ENCODE measurements around the gene EXOC3L2.

Gene EXOC3L2

GRCh38 chr19:45265375-45265774, 20.2 kb upstream of the EXOC3L2 start:
- H3K36me3 ChIP-seq (ENCODE audit: control insufficient read depth, insufficient read depth, low read length), result peaks cover 2% of the 10 kb centered on the region
- no peak for DNase-seq (ENCODE audit: extremely low read depth, insufficient read length)
- no peak overlapping the region for H3K4me3 ChIP-seq (replicated peaks; ENCODE audit: low read depth, low read length)
- TF ChIP-seq CTCF (IDR thresholded peaks at IDR 0.05; ENCODE audit: insufficient read depth, low read length, poor library complexity, severe bottlenecking), result no peak
- no peaks in the 10 kb centered on the region for H3K27me3 ChIP-seq (replicated peaks; ENCODE audit: control insufficient read depth, insufficient read depth, low read length)

GRCh38 chr19:45264781-45265317, 19.6 kb upstream of the EXOC3L2 start:
- Histone ChIP-seq H3K27me3 (replicated peaks; ENCODE audit: control insufficient read depth, insufficient read depth, low read length) (no peaks in the 10 kb centered on the region), H3K36me3 (ENCODE audit: control insufficient read depth, insufficient read depth, low read length) (peaks cover 2% of the 10 kb centered on the region), H3K4me3 (replicated peaks; ENCODE audit: low read depth, low read length) (no peak overlapping the region)
- TF ChIP-seq CTCF (IDR thresholded peaks at IDR 0.05; ENCODE audit: insufficient read depth, low read length, poor library complexity, severe bottlenecking), result no peak
- no peak for DNase-seq (ENCODE audit: extremely low read depth, insufficient read length)

GRCh38 chr19:45263013-45263412, 17.8 kb upstream of the EXOC3L2 start:
- TF ChIP-seq CTCF (IDR thresholded peaks at IDR 0.05; ENCODE audit: insufficient read depth, low read length, poor library complexity, severe bottlenecking), result no peak
- no peaks in the 10 kb centered on the region for H3K27me3 ChIP-seq (replicated peaks; ENCODE audit: control insufficient read depth, insufficient read depth, low read length)
- peaks cover 2% of the 10 kb centered on the region for H3K36me3 ChIP-seq (ENCODE audit: control insufficient read depth, insufficient read depth, low read length)
- H3K4me3 ChIP-seq (replicated peaks; ENCODE audit: low read depth, low read length), result no peak overlapping the region
- DNase-seq (ENCODE audit: extremely low read depth, insufficient read length), result no peak

GRCh38 chr19:45262570-45262969, 17.4 kb upstream of the EXOC3L2 start:
- TF ChIP-seq CTCF (IDR thresholded peaks at IDR 0.05; ENCODE audit: insufficient read depth, low read length, poor library complexity, severe bottlenecking), result no peak
- no peak overlapping the region for H3K4me3 ChIP-seq (replicated peaks; ENCODE audit: low read depth, low read length)
- H3K27me3 ChIP-seq (replicated peaks; ENCODE audit: control insufficient read depth, insufficient read depth, low read length), result no peaks in the 10 kb centered on the region
- DNase-seq (ENCODE audit: extremely low read depth, insufficient read length), result no peak
- H3K36me3 ChIP-seq (ENCODE audit: control insufficient read depth, insufficient read depth, low read length), result peaks cover 2% of the 10 kb centered on the region

- H3K4me3 ChIP-seq (replicated peaks; ENCODE audit: low read depth, low read length), result no peak overlapping the region
- no peak for TF ChIP-seq CTCF (IDR thresholded peaks at IDR 0.05; ENCODE audit: insufficient read depth, low read length, poor library complexity, severe bottlenecking)
- DNase-seq (ENCODE audit: extremely low read depth, insufficient read length), result no peak
- H3K36me3 ChIP-seq (ENCODE audit: control insufficient read depth, insufficient read depth, low read length), result no peaks in the 10 kb centered on the region; the same call in 1 of the 2 replicates
- H3K27me3 ChIP-seq (replicated peaks; ENCODE audit: control insufficient read depth, insufficient read depth, low read length), result no peaks in the 10 kb centered on the region
Measured at GRCh38 chr19:45258862-45259261, 13.7 kb upstream of the EXOC3L2 start.

GRCh38 chr19:45256836-45257235, 11.6 kb upstream of the EXOC3L2 start:
- Histone ChIP-seq H3K4me3 (replicated peaks; ENCODE audit: low read depth, low read length) (no peak overlapping the region), H3K27me3 (replicated peaks; ENCODE audit: control insufficient read depth, insufficient read depth, low read length) (no peaks in the 10 kb centered on the region), H3K36me3 (ENCODE audit: control insufficient read depth, insufficient read depth, low read length) (no peaks in the 10 kb centered on the region; the same call in 1 of the 2 replicates)
- TF ChIP-seq CTCF (IDR thresholded peaks at IDR 0.05; ENCODE audit: insufficient read depth, low read length, poor library complexity, severe bottlenecking), result no peak
- DNase-seq (ENCODE audit: extremely low read depth, insufficient read length), result no peak

All from GM06990 (cell line).